Brain pericyte (primary cell): Measurements from ENCODE around the gene VRK3.
"Not testable (repeated sequence)": the region's sequence is repeated elsewhere in the genome, so short reads cannot be mapped to it uniquely, and the experiment has no call there.

Experiments
- DNase-seq: peaks from one replicate; pipeline ENCODE4 v3.0.0-alpha.2; 2012; ENCODE audit warnings: low read depth, low spot score

VRK3 gene

GRCh38 chr19:49956115-49956495 lies 69.1 kb downstream of the VRK3 start:
- DNase-seq: no peak

- no peak for DNase-seq
These were observed 70.2 kb downstream of the VRK3 start for GRCh38 chr19:49954933-49955332.

- no peak for DNase-seq
These were observed 70.9 kb downstream of the VRK3 start for GRCh38 chr19:49954092-49954829.

- DNase-seq: no peak
These were observed 71.8 kb downstream of the VRK3 start for GRCh38 chr19:49953416-49953815.

- DNase-seq: no peak
These were observed 72.3 kb downstream of the VRK3 start for GRCh38 chr19:49952906-49953305.

- DNase-seq: no peak
These were observed 72.7 kb downstream of the VRK3 start for GRCh38 chr19:49952479-49952836.

GRCh38 chr19:49951806-49952478 lies 73.2 kb downstream of the VRK3 start:
- no peak for DNase-seq

GRCh38 chr19:49950956-49951526 lies 74.1 kb downstream of the VRK3 start:
- DNase-seq: no peak

GRCh38 chr19:49950590-49950948 lies 74.6 kb downstream of the VRK3 start:
- DNase-seq: no peak

- no peak for DNase-seq
These were observed 75.2 kb downstream of the VRK3 start for GRCh38 chr19:49949742-49950589.

GRCh38 chr19:49946415-49946814 lies 78.8 kb downstream of the VRK3 start:
- DNase-seq: no peak

GRCh38 chr19:49944567-49944966 lies 80.6 kb downstream of the VRK3 start:
- DNase-seq: not testable (repeated sequence)

- no peak for DNase-seq
These were observed 84.7 kb downstream of the VRK3 start for GRCh38 chr19:49940482-49940791.

- DNase-seq: no peak
These were observed 85.3 kb downstream of the VRK3 start for GRCh38 chr19:49939721-49940481.

GRCh38 chr19:49938662-49939061 lies 86.5 kb downstream of the VRK3 start:
- DNase-seq: no peak

- no peak for DNase-seq
These were observed 87.3 kb downstream of the VRK3 start for GRCh38 chr19:49937750-49938381.

GRCh38 chr19:49936549-49936948 lies 88.6 kb downstream of the VRK3 start:
- DNase-seq: no peak

- DNase-seq: no peak
These were observed 91.5 kb downstream of the VRK3 start for GRCh38 chr19:49933643-49934042.

- no peak for DNase-seq
These were observed 92.4 kb downstream of the VRK3 start for GRCh38 chr19:49932731-49933131.

GRCh38 chr19:49932041-49932451 lies 93.1 kb downstream of the VRK3 start:
- no peak for DNase-seq
